SK-N-SH (cell line): Measurements from ENCODE around the gene TERC. TPM values are rescaled to one million over a fixed set of nuclear protein-coding genes. Genes with fewer than 3 reads are reported as not detected.

Source experiments
- CTCF ChIA-PET: fragments of 300-600, 350-600 bp; formaldehyde crosslinking; extraction: SDS; loops from one replicate; lab custom pipeline; 2021; lab: Yijun Ruan, JAX
- POLR2A ChIA-PET: fragments of 350-600 bp; sonication (Branson Sonifier 250); formaldehyde crosslinking; extraction: SDS; loops from one replicate; lab custom pipeline; 2020; ENCODE audit warnings: antibody characterized with exemption, inconsistent platforms; lab: Yijun Ruan, JAX
- DNase-seq: peaks from one replicate; pipeline ENCODE4 v3.0.0; 2012
- H2AFZ ChIP-seq: fragments of 200-600 bp; sonication (generic); 2 replicates; pipeline ENCODE4 v1.8.1; 2016; ENCODE audit warnings: antibody characterized with exemption, mild to moderate bottlenecking, low read depth
- H3F3A ChIP-seq: fragments of 200-600 bp; sonication (generic); replicated peaks from 2 replicates; pipeline ENCODE3; 2016; ENCODE audit warnings: antibody characterized with exemption, mild to moderate bottlenecking; ENCODE audit not compliant: insufficient read depth
- H3K27ac ChIP-seq, 2 experiments: fragments of 200-500 bp in 1 of 2; fragments of 200-600 bp in 1 of 2; sonication (Bioruptor generic) in 1 of 2; sonication (generic), shearing (Covaris generic) in 1 of 2; 2 replicates each; pipeline versions ENCODE4 v1.5.1 to v1.6.1; 2014 to 2016; ENCODE audit warnings: low read depth in 2 of 2, inconsistent platforms in 1 of 2, low read length in 1 of 2, mild to moderate bottlenecking in 1 of 2, mixed read lengths in 1 of 2
- H3K27me3 ChIP-seq: fragments of 200-600 bp; sonication (generic), shearing (Covaris generic); 2 replicates; pipeline ENCODE4 v1.6.1; 2016; ENCODE audit warnings: mixed run types; ENCODE audit not compliant: insufficient read depth
- H3K36me3 ChIP-seq, 2 experiments: fragments of 200-500 bp in 1 of 2; fragments of 200-600 bp in 1 of 2; sonication (Bioruptor generic) in 1 of 2; sonication (generic) in 1 of 2; replicated peaks in 1 of 2; 2 replicates each; pipeline versions ENCODE3 to v1.5.1; 2014 to 2016; ENCODE audit warnings: low read length in 1 of 2, mild to moderate bottlenecking in 1 of 2; ENCODE audit not compliant: insufficient read depth in 2 of 2, control insufficient read depth in 1 of 2
- H3K4me1 ChIP-seq, 2 experiments: fragments of 200-500 bp in 1 of 2; fragments of 200-600 bp in 1 of 2; sonication (Bioruptor generic) in 1 of 2; sonication (generic), shearing (Covaris generic) in 1 of 2; 2 replicates each; pipeline versions ENCODE4 v1.5.1 to v1.6.1; 2014 to 2016; ENCODE audit warnings: low read depth in 1 of 2, low read length in 1 of 2, mixed run types in 1 of 2; ENCODE audit not compliant: insufficient read depth in 2 of 2, control insufficient read depth in 1 of 2
- H3K4me2 ChIP-seq: fragments of 200-600 bp; sonication (generic), shearing (Covaris generic); 2 replicates; pipeline ENCODE4 v1.6.1; 2017; ENCODE audit warnings: mixed run types
- H3K4me3 ChIP-seq, 2 experiments: fragments of 200-500 bp in 1 of 2; fragments of 200-600 bp in 1 of 2; sonication (Bioruptor generic) in 1 of 2; sonication (generic), shearing (Covaris generic) in 1 of 2; 2 replicates each; pipeline versions ENCODE4 v1.5.1 to v1.8.1; 2014 to 2016; ENCODE audit warnings: low read depth in 2 of 2, inconsistent platforms in 1 of 2, low read length in 1 of 2, mild to moderate bottlenecking in 1 of 2, mixed read lengths in 1 of 2, moderate library complexity in 1 of 2
- H3K79me2 ChIP-seq: fragments of 200-600 bp; sonication (generic); 2 replicates; pipeline ENCODE4 v1.8.1; 2017; ENCODE audit warnings: mild to moderate bottlenecking; ENCODE audit not compliant: insufficient read depth
- H3K9ac ChIP-seq: fragments of 200-600 bp; sonication (generic); 2 replicates; pipeline ENCODE4 v1.6.1; 2017; ENCODE audit warnings: mixed run types
- H3K9me2 ChIP-seq: fragments of 200-600 bp; sonication (generic); 2 replicates; pipeline ENCODE4 v1.6.1; 2017; ENCODE audit warnings: mixed run types
- H3K9me3 ChIP-seq: fragments of 200-600 bp; sonication (generic); 2 replicates; pipeline ENCODE4 v1.6.1; 2017; ENCODE audit warnings: mixed run types, mild to moderate bottlenecking, moderate library complexity
- H4K20me1 ChIP-seq: fragments of 200-600 bp; sonication (generic); 2 replicates; pipeline ENCODE4 v1.6.1; 2017; ENCODE audit warnings: mild to moderate bottlenecking, mixed run types; ENCODE audit not compliant: insufficient read depth
- ELF1 ChIP-seq: IDR thresholded peaks from 2 replicates; pipeline ENCODE4 v1.4.0; 2012
- FOXJ3 ChIP-seq: sonication (generic); formaldehyde crosslinking; IDR thresholded peaks from 2 replicates; pipeline ENCODE4 v1.5.1; 2020; ENCODE audit warnings: mild to moderate bottlenecking, missing genetic modification reagents
- FOXM1 ChIP-seq: IDR thresholded peaks from 2 replicates; pipeline ENCODE4 v1.4.0; 2012; ENCODE audit warnings: low read depth, mild to moderate bottlenecking
- GABPA ChIP-seq: IDR thresholded peaks from 2 replicates; pipeline ENCODE4 v1.4.0; 2012; ENCODE audit warnings: low read depth, mild to moderate bottlenecking
- IRF3 ChIP-seq: fragments of 150-350 bp; IDR thresholded peaks from 2 replicates; pipeline ENCODE4 v1.6.1; 2016; ENCODE audit warnings: mild to moderate bottlenecking, low read depth, low read length
- MEF2A ChIP-seq: IDR thresholded peaks from 2 replicates; pipeline ENCODE4 v1.4.0; 2012; ENCODE audit warnings: low read depth, borderline replicate concordance
- MXI1 ChIP-seq: IDR thresholded peaks from 2 replicates; pipeline ENCODE4 v1.6.1; 2012; ENCODE audit warnings: mild to moderate bottlenecking, low read depth, low read length, improper control_type of control experiment
- NFIC ChIP-seq: IDR thresholded peaks from 2 replicates; pipeline ENCODE4 v1.4.0; 2012; ENCODE audit warnings: borderline replicate concordance
- NRF1 ChIP-seq: IDR thresholded peaks from 2 replicates; pipeline ENCODE4 v1.6.1; 2012; ENCODE audit warnings: low read depth, mild to moderate bottlenecking, low read length
- RAD21 ChIP-seq: IDR thresholded peaks from 2 replicates; pipeline ENCODE4 v1.6.1; 2012; ENCODE audit warnings: mild to moderate bottlenecking, low read length
- RCOR1 ChIP-seq: fragments of 150-350 bp; IDR thresholded peaks from 2 replicates; pipeline ENCODE4 v1.6.1; 2017; ENCODE audit warnings: antibody characterized with exemption, low read length
- RXRA ChIP-seq: IDR thresholded peaks from 2 replicates; pipeline ENCODE4 v1.4.0; 2012; ENCODE audit warnings: low read depth, mild to moderate bottlenecking, borderline replicate concordance
- TEAD4 ChIP-seq: IDR thresholded peaks from 2 replicates; pipeline ENCODE4 v1.4.0; 2012; ENCODE audit warnings: mild to moderate bottlenecking, borderline replicate concordance; ENCODE audit not compliant: insufficient read depth
- YY1 ChIP-seq: IDR thresholded peaks from 2 replicates; pipeline ENCODE4 v1.4.0; 2012; ENCODE audit warnings: low read depth, mild to moderate bottlenecking
- WGBS: methylation state at CpG from one replicate; pipeline ENCODE4 v1.1.6; 2017; ENCODE audit warnings: low lambda C conversion rate; 5-methylcytosine and 5-hydroxymethylcytosine counted together
- polyA plus RNA-seq, 3 experiments: library from polyadenylated mRNA; depleted of rRNA; stranded (reverse); fragments of >200 nt; gene quantifications; 2 replicates each; pipeline ENCODE4 v1.2.3, GENCODE V29; 2012
- TF ChIP-seq, protein P1 (sequence below): IDR thresholded peaks from 2 replicates; pipeline ENCODE4 v1.4.0; 2012; ENCODE audit warnings: low read depth
- TF ChIP-seq, protein P2 (sequence below): IDR thresholded peaks from 2 replicates; pipeline ENCODE4 v1.6.1; 2012; ENCODE audit warnings: mild to moderate bottlenecking, low read depth, low read length, moderate library complexity
- TF ChIP-seq, protein P3 (sequence below): IDR thresholded peaks from 2 replicates; pipeline ENCODE4 v1.4.0; 2012; ENCODE audit warnings: low read depth, borderline replicate concordance

TERC gene
- polyA plus RNA-seq, 1 of the 3 experiments (the other 2 are of a cell fraction), result 0.64 TPM

DNA sequence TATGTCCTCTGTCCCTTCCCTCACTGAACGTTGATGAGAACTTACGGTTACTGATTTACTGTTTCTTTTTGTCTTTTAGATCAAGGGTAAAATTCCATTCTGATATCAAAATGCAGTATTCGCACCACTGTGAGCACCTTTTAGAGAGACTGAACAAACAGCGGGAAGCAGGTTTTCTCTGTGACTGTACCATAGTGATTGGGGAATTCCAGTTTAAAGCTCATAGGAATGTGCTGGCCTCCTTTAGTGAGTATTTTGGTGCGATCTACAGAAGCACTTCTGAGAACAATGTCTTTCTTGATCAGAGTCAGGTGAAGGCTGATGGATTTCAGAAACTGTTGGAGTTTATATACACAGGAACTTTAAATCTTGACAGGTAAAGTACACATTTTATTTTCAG, 9.3 kb upstream of the TERC start:
- peaks cover 39 to 46% of the 10 kb centered on the region in 2 experiments for H3K36me3 ChIP-seq
- H3K27ac ChIP-seq, result peak overlapping the region in 1 of 2 experiments; percentile 22; a peak in 2 of 4 replicates
- H3K4me3 ChIP-seq, result peak overlapping the region; percentile 100
- 29% methylated on average over 5 of the region's 5 CpGs for WGBS
- no peaks in the 10 kb centered on the region for H3K9me3 ChIP-seq
- H3K9me2 ChIP-seq, result no peaks in the 10 kb centered on the region
- H2AFZ ChIP-seq, result no peak overlapping the region
- H3K79me2 ChIP-seq, result peaks cover 52% of the 10 kb centered on the region
- peak overlapping the region; percentile 92 for H3K9ac ChIP-seq
- no peak for DNase-seq
- H3F3A ChIP-seq, result peaks cover 30% of the 10 kb centered on the region
- peaks cover 4 to 10% of the 10 kb centered on the region in 2 experiments; a peak in 3 of 4 replicates for H3K4me1 ChIP-seq
- no peaks in the 10 kb centered on the region for H3K27me3 ChIP-seq
- H4K20me1 ChIP-seq, result 0 out of 2 replicates have a peak, but pooled peaks cover 4% of the 10 kb centered on the region
- peak overlapping the region; percentile 93 for H3K4me2 ChIP-seq
- ChIA-PET POLR2A (interaction anchor here (1.0 kb wide), 1 partner anchor 204 kb away, joined by 3 read pairs; no protein-coding TSS in a partner anchor), CTCF (interaction anchor here (1.0 to 3.1 kb wide), 3 partner anchors 11 to 29 kb away, joined by 3 to 13 read pairs (median 3); no protein-coding TSS in a partner anchor)
- no peak for TF ChIP-seq MXI1
- TF ChIP-seq, protein P1, sequence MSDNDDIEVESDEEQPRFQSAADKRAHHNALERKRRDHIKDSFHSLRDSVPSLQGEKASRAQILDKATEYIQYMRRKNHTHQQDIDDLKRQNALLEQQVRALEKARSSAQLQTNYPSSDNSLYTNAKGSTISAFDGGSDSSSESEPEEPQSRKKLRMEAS, result no peak
- no peak for TF ChIP-seq ELF1
- TF ChIP-seq TEAD4, result no peak

- Histone ChIP-seq H3K4me3 (peak within 1 kb of the TSS; percentile 100), H3F3A (peaks cover 34% of the 10 kb centered on the region), H4K20me1 (0 out of 2 replicates have a peak, but pooled peaks cover 4% of the 10 kb centered on the region), H3K27ac (peak within 1 kb of the TSS; percentile 96 to 99), H3K4me2 (peak within 1 kb of the TSS; percentile 93), H3K4me1 (peaks cover 4 to 10% of the 10 kb centered on the region in 2 experiments; a peak in 3 of 4 replicates), H2AFZ (peak within 1 kb of the TSS; percentile 100), H3K9me3 (no peaks in the 10 kb centered on the region), H3K9ac (peak within 1 kb of the TSS; percentile 92), H3K9me2 (no peaks in the 10 kb centered on the region), H3K36me3 (peaks cover 32 to 36% of the 10 kb centered on the region in 2 experiments), H3K79me2 (peaks cover 49% of the 10 kb centered on the region), H3K27me3 (no peaks in the 10 kb centered on the region)
- CTCF ChIA-PET, result interaction anchor here (1.0 to 3.1 kb wide), 4 partner anchors 10 to 28 kb away, joined by 3 to 13 read pairs (median 3); no protein-coding TSS in a partner anchor
- peak; percentile 85 for DNase-seq
- 2% methylated on average over 30 of the region's 61 CpGs for WGBS
- POLR2A ChIA-PET, result interaction anchor here (1.0 to 1.7 kb wide), 3 partner anchors 36 to 205 kb away, joined by 3 to 13 read pairs (median 5); partner anchors contain the start of genes LRRC34 and LRRIQ4
- TF ChIP-seq NRF1, result no peak
- no peak for TF ChIP-seq FOXM1
- TF ChIP-seq IRF3, result no peak
- no peak; the same call in 1 of the 2 replicates for TF ChIP-seq RAD21
- no peak for TF ChIP-seq MEF2A
- TF ChIP-seq FOXJ3 (CRISPR knock-in tag), result no peak
- TF ChIP-seq, protein P2, sequence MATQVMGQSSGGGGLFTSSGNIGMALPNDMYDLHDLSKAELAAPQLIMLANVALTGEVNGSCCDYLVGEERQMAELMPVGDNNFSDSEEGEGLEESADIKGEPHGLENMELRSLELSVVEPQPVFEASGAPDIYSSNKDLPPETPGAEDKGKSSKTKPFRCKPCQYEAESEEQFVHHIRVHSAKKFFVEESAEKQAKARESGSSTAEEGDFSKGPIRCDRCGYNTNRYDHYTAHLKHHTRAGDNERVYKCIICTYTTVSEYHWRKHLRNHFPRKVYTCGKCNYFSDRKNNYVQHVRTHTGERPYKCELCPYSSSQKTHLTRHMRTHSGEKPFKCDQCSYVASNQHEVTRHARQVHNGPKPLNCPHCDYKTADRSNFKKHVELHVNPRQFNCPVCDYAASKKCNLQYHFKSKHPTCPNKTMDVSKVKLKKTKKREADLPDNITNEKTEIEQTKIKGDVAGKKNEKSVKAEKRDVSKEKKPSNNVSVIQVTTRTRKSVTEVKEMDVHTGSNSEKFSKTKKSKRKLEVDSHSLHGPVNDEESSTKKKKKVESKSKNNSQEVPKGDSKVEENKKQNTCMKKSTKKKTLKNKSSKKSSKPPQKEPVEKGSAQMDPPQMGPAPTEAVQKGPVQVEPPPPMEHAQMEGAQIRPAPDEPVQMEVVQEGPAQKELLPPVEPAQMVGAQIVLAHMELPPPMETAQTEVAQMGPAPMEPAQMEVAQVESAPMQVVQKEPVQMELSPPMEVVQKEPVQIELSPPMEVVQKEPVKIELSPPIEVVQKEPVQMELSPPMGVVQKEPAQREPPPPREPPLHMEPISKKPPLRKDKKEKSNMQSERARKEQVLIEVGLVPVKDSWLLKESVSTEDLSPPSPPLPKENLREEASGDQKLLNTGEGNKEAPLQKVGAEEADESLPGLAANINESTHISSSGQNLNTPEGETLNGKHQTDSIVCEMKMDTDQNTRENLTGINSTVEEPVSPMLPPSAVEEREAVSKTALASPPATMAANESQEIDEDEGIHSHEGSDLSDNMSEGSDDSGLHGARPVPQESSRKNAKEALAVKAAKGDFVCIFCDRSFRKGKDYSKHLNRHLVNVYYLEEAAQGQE, result no peak
- TF ChIP-seq NFIC, result no peak
- TF ChIP-seq GABPA, result peak; percentile 84
- TF ChIP-seq RXRA, result no peak
- TF ChIP-seq, protein P3, sequence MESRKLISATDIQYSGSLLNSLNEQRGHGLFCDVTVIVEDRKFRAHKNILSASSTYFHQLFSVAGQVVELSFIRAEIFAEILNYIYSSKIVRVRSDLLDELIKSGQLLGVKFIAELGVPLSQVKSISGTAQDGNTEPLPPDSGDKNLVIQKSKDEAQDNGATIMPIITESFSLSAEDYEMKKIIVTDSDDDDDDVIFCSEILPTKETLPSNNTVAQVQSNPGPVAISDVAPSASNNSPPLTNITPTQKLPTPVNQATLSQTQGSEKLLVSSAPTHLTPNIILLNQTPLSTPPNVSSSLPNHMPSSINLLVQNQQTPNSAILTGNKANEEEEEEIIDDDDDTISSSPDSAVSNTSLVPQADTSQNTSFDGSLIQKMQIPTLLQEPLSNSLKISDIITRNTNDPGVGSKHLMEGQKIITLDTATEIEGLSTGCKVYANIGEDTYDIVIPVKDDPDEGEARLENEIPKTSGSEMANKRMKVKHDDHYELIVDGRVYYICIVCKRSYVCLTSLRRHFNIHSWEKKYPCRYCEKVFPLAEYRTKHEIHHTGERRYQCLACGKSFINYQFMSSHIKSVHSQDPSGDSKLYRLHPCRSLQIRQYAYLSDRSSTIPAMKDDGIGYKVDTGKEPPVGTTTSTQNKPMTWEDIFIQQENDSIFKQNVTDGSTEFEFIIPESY, result peak; percentile 50; the same call in 1 of the 2 replicates
- TF ChIP-seq YY1, result peak; percentile 95
- no peak for TF ChIP-seq RCOR1
These were observed 8.3 kb upstream of the TERC start, which contains the start of gene MYNN for GRCh38 chr3:169772897-169773816. TSS of gene MYNN (plus strand) at chr3:169773396. CDS start at chr3:169774296, 900 bp downstream.
